ENCODE data around the gene AKTIP.
"Not testable (repeated sequence)": the region's sequence is repeated elsewhere in the genome, so short reads cannot be mapped to it uniquely, and the experiment has no call there.

AKTIP gene

GRCh38 chr16:53515259-53515658 lies 12.2 kb upstream of the AKTIP start:
- Histone ChIP-seq H3K4me1 (ENCODE audit: control insufficient read depth, insufficient read depth, low read length) (peaks cover under 1% of the 10 kb centered on the region; the same call in 1 of the 2 replicates), H3K9ac (ENCODE audit: low read depth, low read length) (no peak overlapping the region), H3K27ac (ENCODE audit: low read depth, low read length) (no peak overlapping the region), H3K4me3 (ENCODE audit: low read depth, low read length) (no peak overlapping the region), H3K9me3 (ENCODE audit: control insufficient read depth, insufficient read depth, low read length) (0 out of 2 replicates have a peak, but pooled peaks cover 5% of the 10 kb centered on the region), H3K36me3 (ENCODE audit: control insufficient read depth, insufficient read depth, low read length) (no peaks in the 10 kb centered on the region), H3K27me3 (ENCODE audit: control insufficient read depth, insufficient read depth, low read length) (no peaks in the 10 kb centered on the region)

- not testable (repeated sequence) for H3K36me3 ChIP-seq (ENCODE audit: control insufficient read depth, insufficient read depth, low read length); H3K9ac ChIP-seq (ENCODE audit: low read depth, low read length); H3K4me1 ChIP-seq (ENCODE audit: control insufficient read depth, insufficient read depth, low read length); H3K27me3 ChIP-seq (ENCODE audit: control insufficient read depth, insufficient read depth, low read length); H3K9me3 ChIP-seq (ENCODE audit: control insufficient read depth, insufficient read depth, low read length); H3K27ac ChIP-seq (ENCODE audit: low read depth, low read length); H3K4me3 ChIP-seq (ENCODE audit: low read depth, low read length)
Measured at GRCh38 chr16:53512795-53513194, 9.8 kb upstream of the AKTIP start.

- H3K27ac ChIP-seq (ENCODE audit: low read depth, low read length): peak overlapping the region; percentile 50
- H3K27me3 ChIP-seq (ENCODE audit: control insufficient read depth, insufficient read depth, low read length): no peaks in the 10 kb centered on the region
- peaks cover 4% of the 10 kb centered on the region; the same call in 1 of the 2 replicates for H3K4me1 ChIP-seq (ENCODE audit: control insufficient read depth, insufficient read depth, low read length)
- no peaks in the 10 kb centered on the region for H3K36me3 ChIP-seq (ENCODE audit: control insufficient read depth, insufficient read depth, low read length)
- H3K9ac ChIP-seq (ENCODE audit: low read depth, low read length): no peak overlapping the region
- H3K4me3 ChIP-seq (ENCODE audit: low read depth, low read length): no peak overlapping the region
- 0 out of 2 replicates have a peak, but pooled peaks cover 5% of the 10 kb centered on the region for H3K9me3 ChIP-seq (ENCODE audit: control insufficient read depth, insufficient read depth, low read length)
Measured at GRCh38 chr16:53511403-53512280, 8.6 kb upstream of the AKTIP start.

GRCh38 chr16:53511084-53511402 lies 8.0 kb upstream of the AKTIP start:
- Histone ChIP-seq H3K27me3 (ENCODE audit: control insufficient read depth, insufficient read depth, low read length) (no peaks in the 10 kb centered on the region), H3K27ac (ENCODE audit: low read depth, low read length) (no peak overlapping the region), H3K9ac (ENCODE audit: low read depth, low read length) (no peak overlapping the region), H3K36me3 (ENCODE audit: control insufficient read depth, insufficient read depth, low read length) (no peaks in the 10 kb centered on the region), H3K4me3 (ENCODE audit: low read depth, low read length) (no peak overlapping the region), H3K9me3 (ENCODE audit: control insufficient read depth, insufficient read depth, low read length) (0 out of 2 replicates have a peak, but pooled peaks cover 5% of the 10 kb centered on the region), H3K4me1 (ENCODE audit: control insufficient read depth, insufficient read depth, low read length) (peaks cover 4% of the 10 kb centered on the region; the same call in 1 of the 2 replicates)

- H3K9ac ChIP-seq (ENCODE audit: low read depth, low read length): no peak overlapping the region
- H3K9me3 ChIP-seq (ENCODE audit: control insufficient read depth, insufficient read depth, low read length): 0 out of 2 replicates have a peak, but pooled peaks cover 5% of the 10 kb centered on the region
- no peaks in the 10 kb centered on the region for H3K36me3 ChIP-seq (ENCODE audit: control insufficient read depth, insufficient read depth, low read length)
- no peak overlapping the region for H3K27ac ChIP-seq (ENCODE audit: low read depth, low read length)
- peaks cover 4% of the 10 kb centered on the region; the same call in 1 of the 2 replicates for H3K4me1 ChIP-seq (ENCODE audit: control insufficient read depth, insufficient read depth, low read length)
- H3K4me3 ChIP-seq (ENCODE audit: low read depth, low read length): no peak overlapping the region
- H3K27me3 ChIP-seq (ENCODE audit: control insufficient read depth, insufficient read depth, low read length): no peaks in the 10 kb centered on the region
Measured at GRCh38 chr16:53510704-53511070, 7.7 kb upstream of the AKTIP start.

- no peak overlapping the region for H3K4me3 ChIP-seq (ENCODE audit: low read depth, low read length)
- H3K27ac ChIP-seq (ENCODE audit: low read depth, low read length): no peak overlapping the region
- no peak overlapping the region for H3K9ac ChIP-seq (ENCODE audit: low read depth, low read length)
Measured at GRCh38 chr16:53509906-53510703, 7.1 kb upstream of the AKTIP start.

GRCh38 chr16:53507464-53508179 lies 4.6 kb upstream of the AKTIP start:
- Histone ChIP-seq H3K4me3 (ENCODE audit: low read depth, low read length) (no peak overlapping the region), H3K27me3 (ENCODE audit: control insufficient read depth, insufficient read depth, low read length) (no peaks in the 10 kb centered on the region), H3K9me3 (ENCODE audit: control insufficient read depth, insufficient read depth, low read length) (no peaks in the 10 kb centered on the region), H3K36me3 (ENCODE audit: control insufficient read depth, insufficient read depth, low read length) (no peaks in the 10 kb centered on the region), H3K4me1 (ENCODE audit: control insufficient read depth, insufficient read depth, low read length) (peaks cover 12% of the 10 kb centered on the region), H3K27ac (ENCODE audit: low read depth, low read length) (no peak overlapping the region), H3K9ac (ENCODE audit: low read depth, low read length) (no peak overlapping the region)

More at GRCh38 chr16:53509906-53510703, 7.1 kb upstream of the AKTIP start:
- Histone ChIP-seq H3K4me1 (ENCODE audit: control insufficient read depth, insufficient read depth, low read length) (peaks cover 4% of the 10 kb centered on the region; the same call in 1 of the 2 replicates), H3K9me3 (ENCODE audit: control insufficient read depth, insufficient read depth, low read length) (0 out of 2 replicates have a peak, but pooled peaks cover 5% of the 10 kb centered on the region), H3K27me3 (ENCODE audit: control insufficient read depth, insufficient read depth, low read length) (no peaks in the 10 kb centered on the region), H3K36me3 (ENCODE audit: control insufficient read depth, insufficient read depth, low read length) (no peaks in the 10 kb centered on the region)

GRCh38 chr16:53506254-53506653 lies 3.2 kb upstream of the AKTIP start:
- H3K9me3 ChIP-seq (ENCODE audit: control insufficient read depth, insufficient read depth, low read length): no peaks in the 10 kb centered on the region
- peaks cover 17% of the 10 kb centered on the region for H3K4me1 ChIP-seq (ENCODE audit: control insufficient read depth, insufficient read depth, low read length)

GRCh38 chr16:53504665-53505064 lies 1.7 kb upstream of the AKTIP start:
- Histone ChIP-seq H3K27me3 (ENCODE audit: control insufficient read depth, insufficient read depth, low read length) (no peaks in the 10 kb centered on the region), H3K27ac (ENCODE audit: low read depth, low read length) (peak overlapping the region; percentile 86), H3K9me3 (ENCODE audit: control insufficient read depth, insufficient read depth, low read length) (no peaks in the 10 kb centered on the region), H3K4me3 (ENCODE audit: low read depth, low read length) (no peak overlapping the region), H3K9ac (ENCODE audit: low read depth, low read length) (no peak overlapping the region), H3K36me3 (ENCODE audit: control insufficient read depth, insufficient read depth, low read length) (peaks cover 3% of the 10 kb centered on the region; the same call in 1 of the 2 replicates), H3K4me1 (ENCODE audit: control insufficient read depth, insufficient read depth, low read length) (peaks cover 18% of the 10 kb centered on the region)

More at GRCh38 chr16:53506254-53506653, 3.2 kb upstream of the AKTIP start:
- Histone ChIP-seq H3K27me3 (ENCODE audit: control insufficient read depth, insufficient read depth, low read length) (no peaks in the 10 kb centered on the region), H3K4me3 (ENCODE audit: low read depth, low read length) (no peak overlapping the region), H3K36me3 (ENCODE audit: control insufficient read depth, insufficient read depth, low read length) (no peaks in the 10 kb centered on the region), H3K9ac (ENCODE audit: low read depth, low read length) (no peak overlapping the region), H3K27ac (ENCODE audit: low read depth, low read length) (no peak overlapping the region)

GRCh38 chr16:53503991-53504663 lies 1.1 kb upstream of the AKTIP start:
- peak overlapping the region; percentile 74 for H3K4me3 ChIP-seq (ENCODE audit: low read depth, low read length)
- peaks cover 18% of the 10 kb centered on the region for H3K4me1 ChIP-seq (ENCODE audit: control insufficient read depth, insufficient read depth, low read length)
- H3K36me3 ChIP-seq (ENCODE audit: control insufficient read depth, insufficient read depth, low read length): peaks cover 4% of the 10 kb centered on the region
- H3K9me3 ChIP-seq (ENCODE audit: control insufficient read depth, insufficient read depth, low read length): no peaks in the 10 kb centered on the region
- no peaks in the 10 kb centered on the region for H3K27me3 ChIP-seq (ENCODE audit: control insufficient read depth, insufficient read depth, low read length)
- no peak overlapping the region for H3K9ac ChIP-seq (ENCODE audit: low read depth, low read length)
- H3K27ac ChIP-seq (ENCODE audit: low read depth, low read length): peak overlapping the region; percentile 86
